SK-N-SH (cell line): ENCODE results near the gene TMEM212. TPM values are rescaled to one million over a fixed set of nuclear protein-coding genes. Genes with fewer than 3 reads are reported as not detected.

ENCODE experiments used
- CTCF ChIA-PET: fragments of 300-600, 350-600 bp; formaldehyde crosslinking; extraction: SDS; loops from one replicate; lab custom pipeline; 2021; lab: Yijun Ruan, JAX
- POLR2A ChIA-PET: fragments of 350-600 bp; sonication (Branson Sonifier 250); formaldehyde crosslinking; extraction: SDS; loops from one replicate; lab custom pipeline; 2020; ENCODE audit warnings: antibody characterized with exemption, inconsistent platforms; lab: Yijun Ruan, JAX
- DNase-seq: peaks from one replicate; pipeline ENCODE4 v3.0.0; 2012
- H2AFZ ChIP-seq: fragments of 200-600 bp; sonication (generic); 2 replicates; pipeline ENCODE4 v1.8.1; 2016; ENCODE audit warnings: antibody characterized with exemption, mild to moderate bottlenecking, low read depth
- H3F3A ChIP-seq: fragments of 200-600 bp; sonication (generic); replicated peaks from 2 replicates; pipeline ENCODE3; 2016; ENCODE audit warnings: antibody characterized with exemption, mild to moderate bottlenecking; ENCODE audit not compliant: insufficient read depth
- H3K27ac ChIP-seq, 2 experiments: fragments of 200-500 bp in 1 of 2; fragments of 200-600 bp in 1 of 2; sonication (Bioruptor generic) in 1 of 2; sonication (generic), shearing (Covaris generic) in 1 of 2; 2 replicates each; pipeline versions ENCODE4 v1.5.1 to v1.6.1; 2014 to 2016; ENCODE audit warnings: low read depth in 2 of 2, inconsistent platforms in 1 of 2, low read length in 1 of 2, mild to moderate bottlenecking in 1 of 2, mixed read lengths in 1 of 2
- H3K27me3 ChIP-seq: fragments of 200-600 bp; sonication (generic), shearing (Covaris generic); 2 replicates; pipeline ENCODE4 v1.6.1; 2016; ENCODE audit warnings: mixed run types; ENCODE audit not compliant: insufficient read depth
- H3K36me3 ChIP-seq, 2 experiments: fragments of 200-500 bp in 1 of 2; fragments of 200-600 bp in 1 of 2; sonication (Bioruptor generic) in 1 of 2; sonication (generic) in 1 of 2; replicated peaks in 1 of 2; 2 replicates each; pipeline versions ENCODE3 to v1.5.1; 2014 to 2016; ENCODE audit warnings: low read length in 1 of 2, mild to moderate bottlenecking in 1 of 2; ENCODE audit not compliant: insufficient read depth in 2 of 2, control insufficient read depth in 1 of 2
- H3K4me1 ChIP-seq, 2 experiments: fragments of 200-500 bp in 1 of 2; fragments of 200-600 bp in 1 of 2; sonication (Bioruptor generic) in 1 of 2; sonication (generic), shearing (Covaris generic) in 1 of 2; 2 replicates each; pipeline versions ENCODE4 v1.5.1 to v1.6.1; 2014 to 2016; ENCODE audit warnings: low read depth in 1 of 2, low read length in 1 of 2, mixed run types in 1 of 2; ENCODE audit not compliant: insufficient read depth in 2 of 2, control insufficient read depth in 1 of 2
- H3K4me2 ChIP-seq: fragments of 200-600 bp; sonication (generic), shearing (Covaris generic); 2 replicates; pipeline ENCODE4 v1.6.1; 2017; ENCODE audit warnings: mixed run types
- H3K4me3 ChIP-seq, 2 experiments: fragments of 200-500 bp in 1 of 2; fragments of 200-600 bp in 1 of 2; sonication (Bioruptor generic) in 1 of 2; sonication (generic), shearing (Covaris generic) in 1 of 2; 2 replicates each; pipeline versions ENCODE4 v1.5.1 to v1.8.1; 2014 to 2016; ENCODE audit warnings: low read depth in 2 of 2, inconsistent platforms in 1 of 2, low read length in 1 of 2, mild to moderate bottlenecking in 1 of 2, mixed read lengths in 1 of 2, moderate library complexity in 1 of 2
- H3K79me2 ChIP-seq: fragments of 200-600 bp; sonication (generic); 2 replicates; pipeline ENCODE4 v1.8.1; 2017; ENCODE audit warnings: mild to moderate bottlenecking; ENCODE audit not compliant: insufficient read depth
- H3K9ac ChIP-seq: fragments of 200-600 bp; sonication (generic); 2 replicates; pipeline ENCODE4 v1.6.1; 2017; ENCODE audit warnings: mixed run types
- H3K9me2 ChIP-seq: fragments of 200-600 bp; sonication (generic); 2 replicates; pipeline ENCODE4 v1.6.1; 2017; ENCODE audit warnings: mixed run types
- H3K9me3 ChIP-seq: fragments of 200-600 bp; sonication (generic); 2 replicates; pipeline ENCODE4 v1.6.1; 2017; ENCODE audit warnings: mixed run types, mild to moderate bottlenecking, moderate library complexity
- H4K20me1 ChIP-seq: fragments of 200-600 bp; sonication (generic); 2 replicates; pipeline ENCODE4 v1.6.1; 2017; ENCODE audit warnings: mild to moderate bottlenecking, mixed run types; ENCODE audit not compliant: insufficient read depth
- CHD2 ChIP-seq: fragments of 150-350 bp; IDR thresholded peaks from 2 replicates; pipeline ENCODE4 v1.6.1; 2018; ENCODE audit warnings: low read length; ENCODE audit not compliant: partially characterized antibody
- CTCF ChIP-seq: fragments of 200-600 bp; sonication (generic); IDR thresholded peaks from 2 replicates; pipeline ENCODE4 v1.6.1; 2017; ENCODE audit warnings: antibody characterized with exemption, mild to moderate bottlenecking, moderate library complexity
- FOSL2 ChIP-seq: IDR thresholded peaks from 2 replicates; pipeline ENCODE4 v1.4.0; 2012; ENCODE audit warnings: low read depth, mild to moderate bottlenecking, moderate library complexity, borderline replicate concordance
- FOXM1 ChIP-seq: IDR thresholded peaks from 2 replicates; pipeline ENCODE4 v1.4.0; 2012; ENCODE audit warnings: low read depth, mild to moderate bottlenecking
- GABPA ChIP-seq: IDR thresholded peaks from 2 replicates; pipeline ENCODE4 v1.4.0; 2012; ENCODE audit warnings: low read depth, mild to moderate bottlenecking
- JUND ChIP-seq: IDR thresholded peaks from 2 replicates; pipeline ENCODE4 v1.4.0; 2012
- NFIC ChIP-seq: IDR thresholded peaks from 2 replicates; pipeline ENCODE4 v1.4.0; 2012; ENCODE audit warnings: borderline replicate concordance
- NRF1 ChIP-seq: IDR thresholded peaks from 2 replicates; pipeline ENCODE4 v1.6.1; 2012; ENCODE audit warnings: low read depth, mild to moderate bottlenecking, low read length
- PBX3 ChIP-seq: IDR thresholded peaks from 2 replicates; pipeline ENCODE4; 2012
- REST ChIP-seq: IDR thresholded peaks from 2 replicates; pipeline ENCODE4 v1.6.1; 2012; ENCODE audit warnings: mild to moderate bottlenecking, low read depth, low read length, moderate library complexity
- RFX5 ChIP-seq: IDR thresholded peaks from 2 replicates; pipeline ENCODE4 v1.6.1; 2012; ENCODE audit warnings: mild to moderate bottlenecking, improper control_type of control experiment, low read length
- SIN3A ChIP-seq: IDR thresholded peaks from 2 replicates; pipeline ENCODE4 v1.6.1; 2012; ENCODE audit warnings: low read depth, mild to moderate bottlenecking, low read length, moderate library complexity, borderline replicate concordance
- TCF12 ChIP-seq: IDR thresholded peaks from 2 replicates; pipeline ENCODE4 v1.4.0; 2012
- TEAD4 ChIP-seq: IDR thresholded peaks from 2 replicates; pipeline ENCODE4 v1.4.0; 2012; ENCODE audit warnings: mild to moderate bottlenecking, borderline replicate concordance; ENCODE audit not compliant: insufficient read depth
- USF1 ChIP-seq: IDR thresholded peaks from 2 replicates; pipeline ENCODE4 v1.4.0; 2012; ENCODE audit warnings: low read depth, borderline replicate concordance
- USF2 ChIP-seq: fragments of 150-350 bp; IDR thresholded peaks from 2 replicates; pipeline ENCODE4 v1.6.1; 2017; ENCODE audit warnings: antibody characterized with exemption, low read length, low read depth, borderline replicate concordance
- YY1 ChIP-seq: IDR thresholded peaks from 2 replicates; pipeline ENCODE4 v1.4.0; 2012; ENCODE audit warnings: low read depth, mild to moderate bottlenecking
- ZBTB33 ChIP-seq: IDR thresholded peaks from 2 replicates; pipeline ENCODE4 v1.4.0; 2012; ENCODE audit warnings: low read depth, borderline replicate concordance
- WGBS: methylation state at CpG from one replicate; pipeline ENCODE4 v1.1.6; 2017; ENCODE audit warnings: low lambda C conversion rate; 5-methylcytosine and 5-hydroxymethylcytosine counted together
- polyA plus RNA-seq, 3 experiments: library from polyadenylated mRNA; depleted of rRNA; stranded (reverse); fragments of >200 nt; gene quantifications; 2 replicates each; pipeline ENCODE4 v1.2.3, GENCODE V29; 2012

The TMEM212 gene
- polyA plus RNA-seq, 1 of the 3 experiments (the other 2 are of a cell fraction): not detected

GRCh38 chr3:171878461-171879225 is 35.5 kb downstream of the TMEM212 start:
- Histone ChIP-seq H3K27me3 (no peaks in the 10 kb centered on the region), H3K4me1 (peaks cover 5 to 33% of the 10 kb centered on the region in 2 experiments), H3K4me3 (no peak overlapping the region), H3K9me2 (no peaks in the 10 kb centered on the region), H3K4me2 (no peak overlapping the region), H3K79me2 (no peaks in the 10 kb centered on the region), H3K36me3 (no peaks in the 10 kb centered on the region), H3F3A (peaks cover 31% of the 10 kb centered on the region), H3K9me3 (no peaks in the 10 kb centered on the region), H3K27ac (no peak overlapping the region), H2AFZ (no peak overlapping the region), H3K9ac (no peak overlapping the region), H4K20me1 (no peaks in the 10 kb centered on the region)
- ChIA-PET CTCF (interaction anchor here (1.2 kb wide), 1 partner anchor 9 kb away, joined by 5 read pairs; no protein-coding TSS in a partner anchor), POLR2A (interaction anchor here (0.6 kb wide), 1 partner anchor 17 kb away, joined by 3 read pairs; no protein-coding TSS in a partner anchor)
- no peak for DNase-seq
- TF ChIP-seq FOSL2: no peak
- TF ChIP-seq RFX5: no peak
- no peak for TF ChIP-seq FOXM1
- TF ChIP-seq SIN3A: no peak
- TF ChIP-seq REST: no peak
- TF ChIP-seq GABPA: no peak
- no peak for TF ChIP-seq PBX3
- no peak for TF ChIP-seq NFIC
- no peak for TF ChIP-seq JUND
- TF ChIP-seq CTCF: no peak
- no peak for TF ChIP-seq USF2
- no peak for TF ChIP-seq TCF12
- no peak for TF ChIP-seq YY1
- no peak for TF ChIP-seq TEAD4
- no peak for TF ChIP-seq CHD2
- TF ChIP-seq ZBTB33: no peak
- no peak for TF ChIP-seq USF1
- TF ChIP-seq NRF1: no peak
- WGBS: 90% methylated on average over 4 of the region's 4 CpGs
